ENCODE measurements around the gene MRPL40.
"Not testable (repeated sequence)": the region's sequence is repeated elsewhere in the genome, so short reads cannot be mapped to it uniquely, and the experiment has no call there.

The MRPL40 gene

GRCh38 chr22:19438298-19438697 lies 6.0 kb downstream of the MRPL40 start:
- no peak overlapping the region for H3K27ac ChIP-seq (ENCODE audit: insufficient read depth, low read length, poor library complexity, severe bottlenecking)
- no peaks in the 10 kb centered on the region for H3K9me3 ChIP-seq (ENCODE audit: control insufficient read depth, low read length)
- H3K4me1 ChIP-seq (ENCODE audit: control insufficient read depth, insufficient read depth, low read length, poor library complexity, severe bottlenecking), result no peaks in the 10 kb centered on the region
- peaks cover 19% of the 10 kb centered on the region for H3K36me3 ChIP-seq (ENCODE audit: control insufficient read depth, insufficient read depth, low read length)
- no peak overlapping the region for H3K4me3 ChIP-seq (ENCODE audit: insufficient read depth, low read depth, low read length, poor library complexity, severe bottlenecking)
- DNase-seq, result no peak
- H3K27me3 ChIP-seq (replicated peaks; ENCODE audit: control insufficient read depth, insufficient read depth, low read length, poor library complexity, severe bottlenecking), result no peaks in the 10 kb centered on the region

GRCh38 chr22:19440411-19441195 lies 8.3 kb downstream of the MRPL40 start:
- H3K36me3 ChIP-seq (ENCODE audit: control insufficient read depth, insufficient read depth, low read length), result peaks cover 19% of the 10 kb centered on the region
- H3K4me3 ChIP-seq (ENCODE audit: insufficient read depth, low read depth, low read length, poor library complexity, severe bottlenecking), result no peak overlapping the region
- no peaks in the 10 kb centered on the region for H3K4me1 ChIP-seq (ENCODE audit: control insufficient read depth, insufficient read depth, low read length, poor library complexity, severe bottlenecking)
- H3K9me3 ChIP-seq (ENCODE audit: control insufficient read depth, low read length), result no peaks in the 10 kb centered on the region
- no peak for DNase-seq
- H3K27me3 ChIP-seq (replicated peaks; ENCODE audit: control insufficient read depth, insufficient read depth, low read length, poor library complexity, severe bottlenecking), result no peaks in the 10 kb centered on the region
- H3K27ac ChIP-seq (ENCODE audit: insufficient read depth, low read length, poor library complexity, severe bottlenecking), result no peak overlapping the region

GRCh38 chr22:19442166-19442565 lies 9.8 kb downstream of the MRPL40 start:
- Histone ChIP-seq H3K27ac (ENCODE audit: insufficient read depth, low read length, poor library complexity, severe bottlenecking) (no peak overlapping the region), H3K9me3 (ENCODE audit: control insufficient read depth, low read length) (no peaks in the 10 kb centered on the region), H3K27me3 (replicated peaks; ENCODE audit: control insufficient read depth, insufficient read depth, low read length, poor library complexity, severe bottlenecking) (no peaks in the 10 kb centered on the region), H3K4me3 (ENCODE audit: insufficient read depth, low read depth, low read length, poor library complexity, severe bottlenecking) (no peak overlapping the region), H3K4me1 (ENCODE audit: control insufficient read depth, insufficient read depth, low read length, poor library complexity, severe bottlenecking) (peaks cover 9% of the 10 kb centered on the region), H3K36me3 (ENCODE audit: control insufficient read depth, insufficient read depth, low read length) (peaks cover 18% of the 10 kb centered on the region)
- no peak for DNase-seq

GRCh38 chr22:19443544-19444211 lies 11.3 kb downstream of the MRPL40 start:
- Histone ChIP-seq H3K4me3 (ENCODE audit: insufficient read depth, low read depth, low read length, poor library complexity, severe bottlenecking) (no peak overlapping the region), H3K27me3 (replicated peaks; ENCODE audit: control insufficient read depth, insufficient read depth, low read length, poor library complexity, severe bottlenecking) (no peaks in the 10 kb centered on the region), H3K4me1 (ENCODE audit: control insufficient read depth, insufficient read depth, low read length, poor library complexity, severe bottlenecking) (peaks cover 14% of the 10 kb centered on the region), H3K27ac (ENCODE audit: insufficient read depth, low read length, poor library complexity, severe bottlenecking) (no peak overlapping the region), H3K36me3 (ENCODE audit: control insufficient read depth, insufficient read depth, low read length) (peaks cover 18% of the 10 kb centered on the region), H3K9me3 (ENCODE audit: control insufficient read depth, low read length) (no peaks in the 10 kb centered on the region)
- DNase-seq, result no peak

GRCh38 chr22:19445279-19445982 lies 13.1 kb downstream of the MRPL40 start:
- not testable (repeated sequence) for H3K4me3 ChIP-seq (ENCODE audit: insufficient read depth, low read depth, low read length, poor library complexity, severe bottlenecking); H3K27ac ChIP-seq (ENCODE audit: insufficient read depth, low read length, poor library complexity, severe bottlenecking); H3K27me3 ChIP-seq (replicated peaks; ENCODE audit: control insufficient read depth, insufficient read depth, low read length, poor library complexity, severe bottlenecking); DNase-seq; H3K9me3 ChIP-seq (ENCODE audit: control insufficient read depth, low read length)
- Histone ChIP-seq H3K4me1 (ENCODE audit: control insufficient read depth, insufficient read depth, low read length, poor library complexity, severe bottlenecking) (peaks cover 14% of the 10 kb centered on the region), H3K36me3 (ENCODE audit: control insufficient read depth, insufficient read depth, low read length) (peaks cover 18% of the 10 kb centered on the region)

- H3K27ac ChIP-seq (ENCODE audit: insufficient read depth, low read length, poor library complexity, severe bottlenecking), result peak overlapping the region; percentile 77
- H3K4me3 ChIP-seq (ENCODE audit: insufficient read depth, low read depth, low read length, poor library complexity, severe bottlenecking), result peak overlapping the region; percentile 70
- no peak for DNase-seq
- H3K36me3 ChIP-seq (ENCODE audit: control insufficient read depth, insufficient read depth, low read length), result peaks cover 14% of the 10 kb centered on the region
- peaks cover 14% of the 10 kb centered on the region for H3K4me1 ChIP-seq (ENCODE audit: control insufficient read depth, insufficient read depth, low read length, poor library complexity, severe bottlenecking)
- H3K9me3 ChIP-seq (ENCODE audit: control insufficient read depth, low read length), result no peaks in the 10 kb centered on the region
- no peaks in the 10 kb centered on the region for H3K27me3 ChIP-seq (replicated peaks; ENCODE audit: control insufficient read depth, insufficient read depth, low read length, poor library complexity, severe bottlenecking)
These were observed 14.4 kb downstream of the MRPL40 start for GRCh38 chr22:19446603-19447329.

- Histone ChIP-seq H3K4me1 (ENCODE audit: control insufficient read depth, insufficient read depth, low read length, poor library complexity, severe bottlenecking) (peaks cover 14% of the 10 kb centered on the region), H3K27me3 (replicated peaks; ENCODE audit: control insufficient read depth, insufficient read depth, low read length, poor library complexity, severe bottlenecking) (no peaks in the 10 kb centered on the region), H3K4me3 (ENCODE audit: insufficient read depth, low read depth, low read length, poor library complexity, severe bottlenecking) (peak within 1 kb of the TSS; percentile 70), H3K36me3 (ENCODE audit: control insufficient read depth, insufficient read depth, low read length) (peaks cover 21% of the 10 kb centered on the region), H3K9me3 (ENCODE audit: control insufficient read depth, low read length) (no peaks in the 10 kb centered on the region), H3K27ac (ENCODE audit: insufficient read depth, low read length, poor library complexity, severe bottlenecking) (peak within 1 kb of the TSS; percentile 77)
- DNase-seq, result peak; percentile 83 to 87 (median 86)
These were observed 15.2 kb downstream of the MRPL40 start, which contains the start of gene C22orf39 for GRCh38 chr22:19447330-19448075. C22orf39 (minus strand) TSS chr22:19447711; CDS start chr22:19447688, 23 bp downstream.

GRCh38 chr22:19448076-19448607 lies 15.8 kb downstream of the MRPL40 start:
- H3K36me3 ChIP-seq (ENCODE audit: control insufficient read depth, insufficient read depth, low read length), result peaks cover 22% of the 10 kb centered on the region
- H3K4me3 ChIP-seq (ENCODE audit: insufficient read depth, low read depth, low read length, poor library complexity, severe bottlenecking), result peak overlapping the region; percentile 70
- no peaks in the 10 kb centered on the region for H3K27me3 ChIP-seq (replicated peaks; ENCODE audit: control insufficient read depth, insufficient read depth, low read length, poor library complexity, severe bottlenecking)
- H3K9me3 ChIP-seq (ENCODE audit: control insufficient read depth, low read length), result no peaks in the 10 kb centered on the region
- peaks cover 14% of the 10 kb centered on the region for H3K4me1 ChIP-seq (ENCODE audit: control insufficient read depth, insufficient read depth, low read length, poor library complexity, severe bottlenecking)
- H3K27ac ChIP-seq (ENCODE audit: insufficient read depth, low read length, poor library complexity, severe bottlenecking), result peak overlapping the region; percentile 77
- peak in 1 of 3 donors; percentile 18 for DNase-seq
